IMR-90 (cell line): Measurements from ENCODE around the gene P4HA3.

Experiments used
- NFE2L2 ChIP-seq: fragments of 150-350 bp; IDR thresholded peaks from 2 replicates; pipeline ENCODE4 v1.6.1; 2016; ENCODE audit warnings: low read depth, mild to moderate bottlenecking, low read length
- POLR2A ChIP-seq: IDR thresholded peaks from 2 replicates; pipeline ENCODE4 v1.6.1; 2012; ENCODE audit warnings: mild to moderate bottlenecking, low read depth, low read length
- TF ChIP-seq, protein P1 (sequence below): conservative IDR thresholded peaks from 2 replicates; pipeline ENCODE4 v1.5.1; 2012; ENCODE audit warnings: mild to moderate bottlenecking, low read depth, low read length, improper control_type of control experiment
- TF ChIP-seq, protein P2 (sequence below): fragments of 150-350 bp; IDR thresholded peaks from 2 replicates; pipeline ENCODE4 v1.6.1; 2016; ENCODE audit warnings: low read depth, mild to moderate bottlenecking, low read length, moderate library complexity, borderline replicate concordance

GRCh38 chr11:74326665-74327064, 15.2 kb upstream of the P4HA3 start:
- TF ChIP-seq, protein P1, sequence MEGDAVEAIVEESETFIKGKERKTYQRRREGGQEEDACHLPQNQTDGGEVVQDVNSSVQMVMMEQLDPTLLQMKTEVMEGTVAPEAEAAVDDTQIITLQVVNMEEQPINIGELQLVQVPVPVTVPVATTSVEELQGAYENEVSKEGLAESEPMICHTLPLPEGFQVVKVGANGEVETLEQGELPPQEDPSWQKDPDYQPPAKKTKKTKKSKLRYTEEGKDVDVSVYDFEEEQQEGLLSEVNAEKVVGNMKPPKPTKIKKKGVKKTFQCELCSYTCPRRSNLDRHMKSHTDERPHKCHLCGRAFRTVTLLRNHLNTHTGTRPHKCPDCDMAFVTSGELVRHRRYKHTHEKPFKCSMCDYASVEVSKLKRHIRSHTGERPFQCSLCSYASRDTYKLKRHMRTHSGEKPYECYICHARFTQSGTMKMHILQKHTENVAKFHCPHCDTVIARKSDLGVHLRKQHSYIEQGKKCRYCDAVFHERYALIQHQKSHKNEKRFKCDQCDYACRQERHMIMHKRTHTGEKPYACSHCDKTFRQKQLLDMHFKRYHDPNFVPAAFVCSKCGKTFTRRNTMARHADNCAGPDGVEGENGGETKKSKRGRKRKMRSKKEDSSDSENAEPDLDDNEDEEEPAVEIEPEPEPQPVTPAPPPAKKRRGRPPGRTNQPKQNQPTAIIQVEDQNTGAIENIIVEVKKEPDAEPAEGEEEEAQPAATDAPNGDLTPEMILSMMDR: no peak
- TF ChIP-seq POLR2A (no peak), NFE2L2 (no peak)
- TF ChIP-seq, protein P2, sequence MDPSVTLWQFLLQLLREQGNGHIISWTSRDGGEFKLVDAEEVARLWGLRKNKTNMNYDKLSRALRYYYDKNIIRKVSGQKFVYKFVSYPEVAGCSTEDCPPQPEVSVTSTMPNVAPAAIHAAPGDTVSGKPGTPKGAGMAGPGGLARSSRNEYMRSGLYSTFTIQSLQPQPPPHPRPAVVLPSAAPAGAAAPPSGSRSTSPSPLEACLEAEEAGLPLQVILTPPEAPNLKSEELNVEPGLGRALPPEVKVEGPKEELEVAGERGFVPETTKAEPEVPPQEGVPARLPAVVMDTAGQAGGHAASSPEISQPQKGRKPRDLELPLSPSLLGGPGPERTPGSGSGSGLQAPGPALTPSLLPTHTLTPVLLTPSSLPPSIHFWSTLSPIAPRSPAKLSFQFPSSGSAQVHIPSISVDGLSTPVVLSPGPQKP: no peak
